ENCODE results near the gene GRM8.
"Not testable (repeated sequence)": the region's sequence is repeated elsewhere in the genome, so short reads cannot be mapped to it uniquely, and the experiment has no call there.

The GRM8 gene

DNA sequence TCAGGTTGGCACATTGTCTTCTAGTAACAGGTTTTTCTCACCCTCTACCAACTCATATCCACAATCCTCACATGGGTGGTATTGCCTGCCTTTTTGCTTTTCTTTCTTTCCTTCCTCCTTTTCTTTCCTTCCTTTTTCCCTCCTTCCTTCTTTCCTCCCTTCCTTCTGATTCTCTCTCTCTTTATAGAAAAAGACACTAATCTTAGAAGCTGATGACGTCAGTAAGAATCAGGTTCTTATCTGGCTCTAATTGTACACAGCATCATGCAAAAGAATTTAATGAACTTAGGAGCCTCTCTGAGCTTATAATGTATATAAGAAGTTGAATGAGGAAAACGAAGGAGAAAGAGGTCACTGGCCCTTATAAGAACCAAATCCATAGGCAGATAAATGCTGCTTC, 328.3 kb downstream of the GRM8 start:
- Histone ChIP-seq H3K79me2 (ENCODE audit: insufficient read depth, low read length) (no peaks in the 10 kb centered on the region), H3K9ac (ENCODE audit: low read length) (no peak overlapping the region), H2AFZ (ENCODE audit: low read length) (no peak overlapping the region), H3K4me3 (ENCODE audit: low read depth, low read length, poor library complexity, severe bottlenecking) (no peak overlapping the region), H3K27ac (ENCODE audit: low read depth, low read length, poor library complexity, severe bottlenecking) (no peak overlapping the region), H4K20me1 (ENCODE audit: insufficient read depth, low read length) (no peaks in the 10 kb centered on the region), H3K9me3 (ENCODE audit: low read length) (no peaks in the 10 kb centered on the region), H3K4me1 (ENCODE audit: insufficient read depth, low read length, severe bottlenecking) (no peaks in the 10 kb centered on the region), H3K27me3 (ENCODE audit: insufficient read depth, low read length) (no peaks in the 10 kb centered on the region), H3F3A (ENCODE audit: insufficient read depth, low read length) (no peaks in the 10 kb centered on the region), H3K4me2 (ENCODE audit: low read length) (no peak overlapping the region), H3K9me2 (ENCODE audit: low read depth, low read length) (no peaks in the 10 kb centered on the region), H3K36me3 (ENCODE audit: insufficient read depth, low read length) (no peaks in the 10 kb centered on the region)
- TF ChIP-seq CTCF (IDR thresholded peaks at IDR 0.05; ENCODE audit: low read length) = no peak
- no peak for TF ChIP-seq EZH2 (IDR thresholded peaks at IDR 0.05; ENCODE audit: borderline replicate concordance, low read length)

DNA sequence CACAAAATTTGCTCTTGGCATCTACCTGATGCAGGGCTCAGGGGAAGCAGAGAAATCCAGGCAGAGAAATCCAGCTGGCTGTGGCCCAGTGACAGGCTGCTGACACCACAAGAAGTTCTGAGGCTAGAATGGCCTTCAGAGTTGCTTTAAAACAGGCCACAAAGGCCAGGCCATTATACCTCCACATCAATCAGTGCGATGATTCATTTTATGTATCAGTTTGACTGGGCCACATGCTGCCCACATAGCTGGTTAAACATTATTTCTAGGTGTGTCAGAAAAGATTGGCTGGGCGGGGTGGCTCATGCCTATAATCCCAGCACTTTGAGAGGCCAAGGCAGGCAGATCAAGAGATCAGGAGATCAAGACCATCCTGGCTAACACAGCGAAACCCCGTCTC, 341.1 kb downstream of the GRM8 start:
- H3K9ac ChIP-seq (ENCODE audit: low read length); H3K4me2 ChIP-seq (ENCODE audit: low read length); H3K27ac ChIP-seq (ENCODE audit: low read depth, low read length, poor library complexity, severe bottlenecking); H3K4me3 ChIP-seq (ENCODE audit: low read depth, low read length, poor library complexity, severe bottlenecking); H3K4me1 ChIP-seq (ENCODE audit: insufficient read depth, low read length, severe bottlenecking); H3K36me3 ChIP-seq (ENCODE audit: insufficient read depth, low read length); H3K27me3 ChIP-seq (ENCODE audit: insufficient read depth, low read length); H4K20me1 ChIP-seq (ENCODE audit: insufficient read depth, low read length); H3K79me2 ChIP-seq (ENCODE audit: insufficient read depth, low read length); H3F3A ChIP-seq (ENCODE audit: insufficient read depth, low read length); H3K9me3 ChIP-seq (ENCODE audit: low read length); H3K9me2 ChIP-seq (ENCODE audit: low read depth, low read length); H2AFZ ChIP-seq (ENCODE audit: low read length): not testable (repeated sequence)

GRCh38 chr7:126908564-126908963, 344.2 kb downstream of the GRM8 start:
- H3K36me3 ChIP-seq (ENCODE audit: insufficient read depth, low read length); H3K27ac ChIP-seq (ENCODE audit: low read depth, low read length, poor library complexity, severe bottlenecking); H3K9me2 ChIP-seq (ENCODE audit: low read depth, low read length); H3F3A ChIP-seq (ENCODE audit: insufficient read depth, low read length); H3K79me2 ChIP-seq (ENCODE audit: insufficient read depth, low read length); H3K4me2 ChIP-seq (ENCODE audit: low read length); H3K4me3 ChIP-seq (ENCODE audit: low read depth, low read length, poor library complexity, severe bottlenecking); H3K9ac ChIP-seq (ENCODE audit: low read length); H3K27me3 ChIP-seq (ENCODE audit: insufficient read depth, low read length); H3K9me3 ChIP-seq (ENCODE audit: low read length); H4K20me1 ChIP-seq (ENCODE audit: insufficient read depth, low read length); H2AFZ ChIP-seq (ENCODE audit: low read length); H3K4me1 ChIP-seq (ENCODE audit: insufficient read depth, low read length, severe bottlenecking): not testable (repeated sequence)

DNA sequence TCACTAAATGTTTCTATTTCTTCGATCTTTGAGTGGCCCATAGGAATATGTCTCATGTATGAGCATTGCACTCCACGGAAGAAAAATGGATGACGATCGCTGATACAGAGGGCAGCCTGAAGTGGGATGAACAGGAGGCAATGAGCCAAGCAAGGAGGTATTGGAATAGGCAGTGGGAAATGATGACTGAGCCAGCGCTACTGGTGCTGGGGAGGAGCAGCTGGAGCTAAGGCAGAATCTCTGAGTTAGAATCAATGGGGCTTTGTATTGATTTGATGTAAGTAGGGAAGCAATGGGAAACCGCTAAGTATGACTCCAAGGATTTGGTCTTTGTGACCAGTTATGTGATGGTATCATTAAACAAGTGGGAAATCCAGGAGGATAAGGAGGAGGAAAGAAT, 345.1 kb downstream of the GRM8 start:
- H3K79me2 ChIP-seq (ENCODE audit: insufficient read depth, low read length); H4K20me1 ChIP-seq (ENCODE audit: insufficient read depth, low read length); H3K9me3 ChIP-seq (ENCODE audit: low read length); H3F3A ChIP-seq (ENCODE audit: insufficient read depth, low read length); H3K4me1 ChIP-seq (ENCODE audit: insufficient read depth, low read length, severe bottlenecking); H3K27ac ChIP-seq (ENCODE audit: low read depth, low read length, poor library complexity, severe bottlenecking); H3K9me2 ChIP-seq (ENCODE audit: low read depth, low read length); H3K9ac ChIP-seq (ENCODE audit: low read length); H2AFZ ChIP-seq (ENCODE audit: low read length); H3K36me3 ChIP-seq (ENCODE audit: insufficient read depth, low read length); H3K4me3 ChIP-seq (ENCODE audit: low read depth, low read length, poor library complexity, severe bottlenecking); H3K27me3 ChIP-seq (ENCODE audit: insufficient read depth, low read length); H3K4me2 ChIP-seq (ENCODE audit: low read length): not testable (repeated sequence)

DNA sequence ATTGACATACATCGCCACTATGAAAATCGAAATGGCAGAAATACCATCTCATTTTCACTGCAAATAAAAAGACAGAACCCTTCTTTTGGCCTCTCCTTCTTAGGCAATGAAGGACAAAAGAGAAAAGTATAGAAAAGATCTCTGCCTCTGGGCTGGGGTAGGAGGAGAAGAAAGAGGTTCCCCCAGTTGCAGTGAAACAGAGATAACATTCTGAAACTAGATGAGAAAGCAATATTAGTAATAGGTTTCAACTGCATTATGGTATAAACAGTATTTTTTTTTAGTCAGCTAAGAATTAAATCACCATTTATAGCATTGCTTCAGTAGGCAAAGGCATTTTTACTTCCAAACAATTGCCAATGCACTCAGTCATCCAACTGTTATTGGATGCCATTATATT, 347.5 kb downstream of the GRM8 start:
- H3K27me3 ChIP-seq (ENCODE audit: insufficient read depth, low read length); H3K79me2 ChIP-seq (ENCODE audit: insufficient read depth, low read length); H3K36me3 ChIP-seq (ENCODE audit: insufficient read depth, low read length); H3K9me3 ChIP-seq (ENCODE audit: low read length); H3K27ac ChIP-seq (ENCODE audit: low read depth, low read length, poor library complexity, severe bottlenecking); H4K20me1 ChIP-seq (ENCODE audit: insufficient read depth, low read length); H2AFZ ChIP-seq (ENCODE audit: low read length); H3K9me2 ChIP-seq (ENCODE audit: low read depth, low read length); H3F3A ChIP-seq (ENCODE audit: insufficient read depth, low read length); H3K4me1 ChIP-seq (ENCODE audit: insufficient read depth, low read length, severe bottlenecking); H3K4me3 ChIP-seq (ENCODE audit: low read depth, low read length, poor library complexity, severe bottlenecking); H3K4me2 ChIP-seq (ENCODE audit: low read length); H3K9ac ChIP-seq (ENCODE audit: low read length): not testable (repeated sequence)

DNA sequence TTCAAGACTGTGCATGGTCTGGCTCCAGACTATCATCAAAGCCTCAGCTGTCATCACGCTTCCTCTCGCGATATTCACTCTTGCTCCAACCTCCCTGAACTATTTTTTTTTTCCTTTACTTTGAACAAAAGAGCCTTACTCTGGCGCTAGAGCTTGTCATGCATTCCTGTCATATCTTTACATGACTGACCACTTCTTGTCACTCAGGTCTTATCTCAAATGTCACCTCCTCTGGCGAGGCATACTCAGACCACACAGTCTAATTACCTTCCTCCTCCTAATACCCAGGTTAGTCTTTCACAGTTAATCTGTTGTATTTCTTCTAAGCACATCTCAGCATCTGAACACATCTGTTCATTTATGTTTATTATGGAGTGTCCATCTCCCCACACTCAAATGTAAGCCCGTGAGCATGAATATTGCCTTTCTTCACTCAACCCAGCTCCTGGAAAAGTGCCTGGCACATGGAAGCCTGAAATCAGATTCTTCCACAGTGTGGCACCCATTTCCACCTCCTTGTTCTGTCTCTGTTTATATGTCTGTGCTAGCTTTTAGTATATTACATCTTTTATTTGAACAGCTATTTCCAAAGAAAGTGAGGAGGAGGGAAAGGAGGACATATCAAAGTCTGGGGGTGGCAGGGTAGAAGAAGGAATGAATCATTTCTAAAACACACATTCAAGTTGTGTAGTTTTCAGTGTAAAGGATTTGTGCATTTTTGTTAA, 351.5 kb downstream of the GRM8 start:
- H4K20me1 ChIP-seq (ENCODE audit: insufficient read depth, low read length); H3K9me2 ChIP-seq (ENCODE audit: low read depth, low read length); H3K27me3 ChIP-seq (ENCODE audit: insufficient read depth, low read length); H3K4me2 ChIP-seq (ENCODE audit: low read length); H3K4me1 ChIP-seq (ENCODE audit: insufficient read depth, low read length, severe bottlenecking); H2AFZ ChIP-seq (ENCODE audit: low read length); H3K27ac ChIP-seq (ENCODE audit: low read depth, low read length, poor library complexity, severe bottlenecking); H3K79me2 ChIP-seq (ENCODE audit: insufficient read depth, low read length); H3F3A ChIP-seq (ENCODE audit: insufficient read depth, low read length); H3K4me3 ChIP-seq (ENCODE audit: low read depth, low read length, poor library complexity, severe bottlenecking); H3K36me3 ChIP-seq (ENCODE audit: insufficient read depth, low read length); H3K9me3 ChIP-seq (ENCODE audit: low read length); H3K9ac ChIP-seq (ENCODE audit: low read length): not testable (repeated sequence)

DNA sequence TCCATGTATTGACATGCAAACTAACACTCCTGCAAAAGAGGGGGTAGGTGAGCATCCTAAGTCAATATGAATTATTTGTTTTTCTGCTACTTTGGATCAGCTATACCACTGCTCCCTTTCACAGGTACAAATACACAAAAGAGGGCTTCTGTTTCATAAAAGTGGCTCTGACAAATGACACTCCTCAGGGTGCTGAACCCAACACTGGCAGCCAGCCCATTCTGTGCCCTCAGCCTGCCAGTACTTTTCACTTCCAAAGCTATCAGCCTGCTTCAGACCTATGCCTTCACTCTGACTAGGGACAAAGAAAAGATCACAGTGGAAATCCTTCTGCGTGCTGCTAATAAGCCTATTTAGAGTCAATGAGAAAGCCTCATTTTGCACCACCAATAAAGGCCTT, 364.8 kb downstream of the GRM8 start:
- not testable (repeated sequence) for H3K9me2 ChIP-seq (ENCODE audit: low read depth, low read length); H3K79me2 ChIP-seq (ENCODE audit: insufficient read depth, low read length); H2AFZ ChIP-seq (ENCODE audit: low read length); H3K27me3 ChIP-seq (ENCODE audit: insufficient read depth, low read length); H3K9me3 ChIP-seq (ENCODE audit: low read length); H3K4me3 ChIP-seq (ENCODE audit: low read depth, low read length, poor library complexity, severe bottlenecking); H4K20me1 ChIP-seq (ENCODE audit: insufficient read depth, low read length); H3K36me3 ChIP-seq (ENCODE audit: insufficient read depth, low read length); H3F3A ChIP-seq (ENCODE audit: insufficient read depth, low read length); H3K9ac ChIP-seq (ENCODE audit: low read length); H3K4me2 ChIP-seq (ENCODE audit: low read length); H3K27ac ChIP-seq (ENCODE audit: low read depth, low read length, poor library complexity, severe bottlenecking); H3K4me1 ChIP-seq (ENCODE audit: insufficient read depth, low read length, severe bottlenecking)
